Esophagus muscularis mucosa (tissue), 4 donors: Measurements from ENCODE around the gene SERPINA1. TPM values are rescaled to one million over a fixed set of nuclear protein-coding genes. Genes with fewer than 3 reads are reported as not detected.
"Not testable (repeated sequence)": the region's sequence is repeated elsewhere in the genome, so short reads cannot be mapped to it uniquely, and the experiment has no call there.

Experiments
- DNase-seq: peaks from one replicate; pipeline ENCODE4 v3.0.0-alpha.2; 2017; ENCODE audit errors: extremely low spot score
- H3K27ac ChIP-seq, 4 donors: fragments of 200-600 bp; sonication (generic); replicated peaks in 1 of 4; 1 replicate in 3 of 4; 2 replicates in 1 of 4; pipeline ENCODE4 v1.5.1; 2016 to 2019; ENCODE audit warnings: mild to moderate bottlenecking in 1 of 4
- H3K27me3 ChIP-seq, 4 donors: fragments of 200-600 bp; sonication (generic); one replicate each; pipeline versions ENCODE4 v1.5.1 to v1.6.0; 2016 to 2019
- H3K36me3 ChIP-seq, 4 donors: fragments of 200-600 bp; sonication (generic); one replicate each; pipeline ENCODE4 v1.5.1; 2016 to 2019
- H3K4me1 ChIP-seq, 4 donors: fragments of 200-600 bp; sonication (generic); one replicate each; pipeline ENCODE4 v1.5.1; 2016 to 2019
- H3K4me3 ChIP-seq, 4 donors: fragments of 200-600 bp; sonication (generic); 1 replicate in 2 of 4; 2 replicates in 2 of 4; pipeline ENCODE4 v1.5.1; 2016 to 2019; ENCODE audit warnings: mild to moderate bottlenecking in 4 of 4, moderate library complexity in 1 of 4
- H3K9me3 ChIP-seq, 4 donors: fragments of 200-600 bp; sonication (generic); 1 replicate in 3 of 4; 2 replicates in 1 of 4; pipeline ENCODE4 v1.5.1; 2016 to 2019
- EP300 ChIP-seq: sonication (generic); formaldehyde crosslinking; IDR thresholded peaks from one replicate; pipeline ENCODE4 v1.6.1; 2017; ENCODE audit warnings: antibody characterized with exemption
- POLR2A ChIP-seq: fragments of 450-650 bp; IDR thresholded peaks from one replicate; pipeline ENCODE4 v1.6.1; 2017; ENCODE audit warnings: antibody characterized with exemption, moderate library complexity, mild to moderate bottlenecking, low read depth
- POLR2AphosphoS5 ChIP-seq, 2 donors: sonication (generic); formaldehyde crosslinking; IDR thresholded peaks; one replicate each; pipeline ENCODE4 v1.6.1; 2017; ENCODE audit warnings: antibody characterized with exemption in 2 of 2
- WGBS: methylation state at CpG from one replicate; pipeline ENCODE4 v1.1.5; 2018; 5-methylcytosine and 5-hydroxymethylcytosine counted together
- intact Hi-C: fragments of 100-400 bp; cut with DNase I; formaldehyde crosslinking; loops from one replicate; pipeline ENCODE4 v1.15.1; 2023
- total RNA-seq, 4 donors: library from RNA; depleted of rRNA; stranded (reverse); fragments of >200 nt; gene quantifications; one replicate each; pipeline versions ENCODE4 v1.1.0 to v1.2.1, GENCODE V29; 2016
- TF ChIP-seq, protein P1 (sequence below), 3 experiments: fragments of 200-600 bp in 2 of 3; fragments of 450-650 bp in 1 of 3; sonication (generic) in 2 of 3; IDR thresholded peaks; one replicate each; pipeline ENCODE4 v1.5.1; 2017 to 2019; ENCODE audit warnings: antibody characterized with exemption in 3 of 3, mild to moderate bottlenecking in 2 of 3, moderate library complexity in 1 of 3

The SERPINA1 gene
- total RNA-seq, 4 donors from 2014 or later, result 1.7 to 20.2 (median 2.2) TPM

DNA sequence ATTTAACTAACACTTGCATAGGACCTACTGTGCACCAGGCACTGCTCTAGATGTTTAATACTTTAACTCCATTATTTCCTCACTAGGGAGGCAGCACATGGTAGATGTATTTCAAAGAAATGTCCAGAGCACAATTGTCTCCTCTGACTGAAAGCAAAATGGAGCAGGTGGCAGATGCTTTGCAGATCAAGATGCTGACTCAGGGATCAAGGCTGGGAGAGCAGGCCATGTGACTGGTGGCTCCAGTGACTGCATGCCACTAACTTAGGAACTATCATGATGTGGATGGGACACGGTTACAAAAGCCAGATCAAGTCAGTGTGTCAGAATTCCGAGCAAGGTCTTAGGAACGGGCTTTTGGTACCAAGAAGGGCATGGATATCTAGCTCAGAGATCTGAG is 36.0 kb upstream of the SERPINA1 start:
- peaks cover 0 to 35% (median 0%) of the 10 kb centered on the region in 4 donors for H3K27me3 ChIP-seq
- no peaks in the 10 kb centered on the region for H3K9me3 ChIP-seq
- no peaks in the 10 kb centered on the region for H3K36me3 ChIP-seq
- no peak for DNase-seq
- H3K4me3 ChIP-seq, result no peak overlapping the region
- no peak overlapping the region for H3K27ac ChIP-seq
- H3K4me1 ChIP-seq, result no peaks in the 10 kb centered on the region
- intact Hi-C loops, result no loop called here
- no peak for TF ChIP-seq EP300
- TF ChIP-seq POLR2A, result no peak
- TF ChIP-seq POLR2AphosphoS5 (IDR thresholded peaks at IDR 0.05), result no peak
- TF ChIP-seq, protein P1, sequence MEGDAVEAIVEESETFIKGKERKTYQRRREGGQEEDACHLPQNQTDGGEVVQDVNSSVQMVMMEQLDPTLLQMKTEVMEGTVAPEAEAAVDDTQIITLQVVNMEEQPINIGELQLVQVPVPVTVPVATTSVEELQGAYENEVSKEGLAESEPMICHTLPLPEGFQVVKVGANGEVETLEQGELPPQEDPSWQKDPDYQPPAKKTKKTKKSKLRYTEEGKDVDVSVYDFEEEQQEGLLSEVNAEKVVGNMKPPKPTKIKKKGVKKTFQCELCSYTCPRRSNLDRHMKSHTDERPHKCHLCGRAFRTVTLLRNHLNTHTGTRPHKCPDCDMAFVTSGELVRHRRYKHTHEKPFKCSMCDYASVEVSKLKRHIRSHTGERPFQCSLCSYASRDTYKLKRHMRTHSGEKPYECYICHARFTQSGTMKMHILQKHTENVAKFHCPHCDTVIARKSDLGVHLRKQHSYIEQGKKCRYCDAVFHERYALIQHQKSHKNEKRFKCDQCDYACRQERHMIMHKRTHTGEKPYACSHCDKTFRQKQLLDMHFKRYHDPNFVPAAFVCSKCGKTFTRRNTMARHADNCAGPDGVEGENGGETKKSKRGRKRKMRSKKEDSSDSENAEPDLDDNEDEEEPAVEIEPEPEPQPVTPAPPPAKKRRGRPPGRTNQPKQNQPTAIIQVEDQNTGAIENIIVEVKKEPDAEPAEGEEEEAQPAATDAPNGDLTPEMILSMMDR (IDR thresholded peaks at IDR 0.05), result no peak
- 76% methylated on average over 3 of the region's 3 CpGs for WGBS

DNA sequence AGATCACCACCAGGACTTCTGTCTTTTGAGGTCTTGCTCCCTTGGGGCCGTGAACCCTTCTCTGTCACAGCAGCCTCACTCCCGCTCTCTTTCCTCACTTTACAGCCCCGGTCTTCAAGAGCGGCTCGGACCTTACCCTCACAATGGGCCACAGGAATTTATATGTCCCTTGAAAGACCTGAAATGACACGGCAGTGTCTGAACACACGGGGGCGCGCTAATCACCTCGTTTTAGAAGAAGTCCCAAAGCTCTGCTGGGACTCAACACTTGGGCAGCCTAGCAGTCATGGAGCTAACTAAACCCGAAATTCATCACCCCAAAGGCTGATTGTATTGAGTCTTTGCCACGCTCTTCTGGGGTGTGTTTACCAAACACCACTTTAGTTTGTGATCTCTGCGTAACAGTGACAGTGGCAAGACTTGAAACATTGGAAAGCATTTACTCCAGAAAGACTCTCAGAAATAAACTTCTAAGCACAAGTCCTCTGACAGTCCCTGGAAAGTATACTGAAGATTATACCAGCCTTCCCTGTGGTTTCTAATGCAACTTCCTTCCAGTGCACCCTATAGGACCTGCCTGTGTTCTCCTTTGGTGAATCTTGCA is 35.2 kb upstream of the SERPINA1 start:
- H3K4me3 ChIP-seq, result no peak overlapping the region
- H3K4me1 ChIP-seq, result no peaks in the 10 kb centered on the region
- no peak overlapping the region for H3K27ac ChIP-seq
- WGBS, result 13% methylated on average over 11 of the region's 13 CpGs
- intact Hi-C loops, result no loop called here
- no peak for DNase-seq
- TF ChIP-seq, protein P1 (IDR thresholded peaks at IDR 0.05), result peak; percentile 9 to 57 (median 33)
- TF ChIP-seq POLR2A, result no peak
- H3K9me3 ChIP-seq, result no peaks in the 10 kb centered on the region
- no peaks in the 10 kb centered on the region for H3K36me3 ChIP-seq
- peaks cover 0 to 28% (median 0%) of the 10 kb centered on the region in 4 donors for H3K27me3 ChIP-seq

DNA sequence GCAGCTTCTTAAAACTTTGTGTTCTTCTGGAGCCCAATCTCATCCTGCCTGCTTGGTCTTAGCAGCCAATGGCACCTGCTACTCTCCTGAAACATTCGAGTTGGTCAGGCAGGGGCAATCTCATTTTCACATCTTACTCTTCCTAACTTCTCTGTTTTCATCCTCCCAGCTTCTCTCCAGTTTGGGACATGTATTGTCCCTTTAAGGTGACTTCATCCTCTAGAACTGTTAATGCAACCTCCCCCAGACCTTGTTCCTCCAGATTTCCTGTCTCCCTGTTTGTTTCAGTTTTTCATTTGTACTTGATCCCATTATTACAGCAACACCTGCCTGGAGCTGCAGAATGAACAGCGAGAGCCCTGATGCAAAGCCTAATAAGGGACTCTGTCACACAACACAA is 32.9 kb upstream of the SERPINA1 start:
- WGBS, result 81% methylated on average over 2 of the region's 2 CpGs

DNA sequence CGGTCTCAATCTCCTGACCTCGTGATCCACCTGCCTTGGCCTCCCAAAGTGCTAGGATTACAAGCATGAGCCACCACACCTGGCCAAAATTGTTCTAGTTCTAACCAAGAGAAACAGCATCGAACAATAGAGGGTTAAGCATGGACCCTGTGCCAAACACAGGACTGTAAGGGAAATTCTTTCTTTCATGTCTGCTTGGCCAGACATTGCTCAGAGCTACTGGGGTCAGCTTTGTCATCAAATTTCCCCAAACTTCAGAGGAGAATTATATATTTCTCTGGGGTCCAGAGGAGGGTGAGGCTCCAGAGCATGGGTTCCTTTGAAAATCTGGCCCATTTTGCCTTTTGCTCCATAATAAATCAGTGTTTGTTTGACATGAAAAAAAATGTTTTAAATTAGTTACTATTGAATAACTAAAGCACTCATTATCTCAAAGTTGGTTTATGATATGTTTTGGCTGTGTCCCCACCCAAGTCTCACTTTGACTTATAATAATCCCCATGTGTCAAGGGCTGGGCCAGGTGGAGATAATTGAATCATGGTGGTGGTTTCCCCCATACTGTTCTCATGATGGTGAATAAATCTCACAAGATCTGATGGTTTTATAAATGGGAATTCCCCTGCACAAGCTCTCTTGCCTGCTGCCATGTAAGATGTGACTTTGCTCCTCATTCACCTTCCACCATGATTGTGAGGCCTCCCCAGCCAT is 29.2 kb upstream of the SERPINA1 start:
- H3K27me3 ChIP-seq, H3K4me1 ChIP-seq, H3K36me3 ChIP-seq, H3K27ac ChIP-seq, intact Hi-C loops, H3K4me3 ChIP-seq, DNase-seq, H3K9me3 ChIP-seq: not testable (repeated sequence)
- 80% methylated on average over 1 of the region's 3 CpGs for WGBS

More for the DNA sequence above, 32.9 kb upstream of the SERPINA1 start:
- intact Hi-C loops, result no loop called here
- Histone ChIP-seq H3K9me3 (no peaks in the 10 kb centered on the region), H3K27ac (no peak overlapping the region), H3K36me3 (no peaks in the 10 kb centered on the region), H3K4me1 (no peaks in the 10 kb centered on the region), H3K27me3 (peaks cover 0 to 19% (median 0%) of the 10 kb centered on the region in 4 donors), H3K4me3 (no peak overlapping the region)
- no peak for DNase-seq
- TF ChIP-seq POLR2A, result no peak
- no peak for TF ChIP-seq POLR2AphosphoS5 (IDR thresholded peaks at IDR 0.05)
- TF ChIP-seq, protein P1 (IDR thresholded peaks at IDR 0.05), result no peak
- TF ChIP-seq EP300, result no peak

DNA sequence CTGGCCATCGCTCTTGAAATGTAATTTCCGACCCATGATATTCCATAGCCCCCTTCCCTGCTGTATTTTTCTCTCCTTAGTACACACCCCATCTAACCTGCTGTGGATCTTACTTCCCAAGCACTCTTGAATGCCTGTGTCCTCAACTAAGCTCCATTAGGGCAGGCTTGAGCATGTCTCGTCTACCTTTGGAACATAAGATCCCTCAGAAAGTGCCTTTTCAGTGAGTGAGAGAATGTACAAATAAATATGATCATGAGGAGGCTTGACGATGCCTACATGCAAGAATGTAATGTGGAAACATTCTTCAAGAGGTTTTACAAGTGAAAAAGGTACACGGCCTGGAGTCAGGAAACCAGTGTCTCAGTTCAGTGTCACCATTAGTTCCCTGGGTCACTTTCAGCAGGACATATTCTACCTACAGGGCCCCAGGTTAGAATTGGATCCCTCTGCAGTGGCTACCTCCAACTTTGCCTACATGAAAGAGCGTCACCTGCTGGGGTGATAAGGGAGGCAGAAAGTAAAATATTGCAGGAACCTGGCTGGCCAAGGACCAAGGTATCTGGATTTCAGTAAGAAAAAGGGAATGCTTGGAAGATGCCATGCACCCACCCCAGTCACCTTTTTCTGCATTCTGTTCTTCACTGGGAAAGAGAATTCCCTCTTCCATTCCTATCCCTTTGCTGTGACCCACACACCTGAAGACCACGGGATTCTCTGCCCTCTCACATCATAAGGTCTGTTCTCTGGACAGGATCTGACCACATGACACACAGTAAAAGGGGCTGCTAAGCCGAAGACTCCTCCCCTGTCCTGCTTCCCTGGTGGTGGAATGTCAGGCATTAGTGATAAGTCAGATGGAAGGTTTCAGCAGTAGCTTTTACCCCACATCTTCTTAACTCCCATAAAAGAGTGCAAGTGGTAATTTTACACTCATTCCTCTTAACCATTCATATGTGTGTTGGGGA is 24.6 kb upstream of the SERPINA1 start:
- no peak for TF ChIP-seq EP300
- TF ChIP-seq, protein P1 (IDR thresholded peaks at IDR 0.05), result no peak
- TF ChIP-seq POLR2A, result no peak
- TF ChIP-seq POLR2AphosphoS5 (IDR thresholded peaks at IDR 0.05), result no peak
- no peaks in the 10 kb centered on the region for H3K27me3 ChIP-seq
- H3K4me1 ChIP-seq, result no peaks in the 10 kb centered on the region
- intact Hi-C loops, result no loop called here
- no peak for DNase-seq
- 72% methylated on average over 8 of the region's 8 CpGs for WGBS
- H3K9me3 ChIP-seq, result peaks cover 0 to 13% (median 0%) of the 10 kb centered on the region in 4 donors
- H3K27ac ChIP-seq, result no peak overlapping the region
- no peak overlapping the region for H3K4me3 ChIP-seq
- H3K36me3 ChIP-seq, result no peaks in the 10 kb centered on the region
